Left renal cortex interstitium (tissue), 4 donors: Measurements from ENCODE around the gene CYLC1. TPM values are rescaled to one million over a fixed set of nuclear protein-coding genes. Genes with fewer than 3 reads are reported as not detected.

Experiments used
- DNase-seq, 4 donors: peaks; one replicate each; pipeline ENCODE4 v3.0.0-alpha.2; 2013; ENCODE audit warnings: low read depth in 4 of 4, low spot score in 2 of 4, missing footprints in 1 of 4
- polyA plus RNA-seq, 4 donors: library from polyadenylated mRNA; unstranded; fragments of 120-200 nt; gene quantifications; one replicate each; pipeline ENCODE4 v1.2.1, GENCODE V29; 2013; ENCODE audit not compliant: insufficient read length in 4 of 4

CYLC1 gene
- polyA plus RNA-seq = not detected

GRCh38 chrX:83860846-83861245 lies at the start of gene CYLC1:
Gene CYLC1, plus strand, starts transcription at chrX:83861146. Its CDS starts 37 bp downstream, at chrX:83861183.
- no peak for DNase-seq

GRCh38 chrX:83819304-83819703 lies 41.6 kb upstream of the CYLC1 start:
- no peak for DNase-seq

GRCh38 chrX:83829874-83830273 lies 31.1 kb upstream of the CYLC1 start:
- no peak for DNase-seq

- DNase-seq = no peak
These were observed 15.5 kb upstream of the CYLC1 start for GRCh38 chrX:83845397-83845796.

GRCh38 chrX:83847339-83847738 lies 13.6 kb upstream of the CYLC1 start:
- DNase-seq = no peak

- DNase-seq = no peak
These were observed 27.6 kb downstream of the CYLC1 start for GRCh38 chrX:83888585-83888984.

GRCh38 chrX:83892433-83892832 lies 31.5 kb downstream of the CYLC1 start:
- no peak for DNase-seq

- no peak for DNase-seq
These were observed 46.0 kb downstream of the CYLC1 start for GRCh38 chrX:83906921-83907320.

- no peak for DNase-seq
These were observed 55.6 kb downstream of the CYLC1 start for GRCh38 chrX:83916525-83916924.

GRCh38 chrX:83934220-83934619 lies 73.3 kb downstream of the CYLC1 start:
- DNase-seq = no peak
